Mucosa of descending colon (tissue), 3 donors: ENCODE data around the gene TSPO. TPM values are rescaled to one million over a fixed set of nuclear protein-coding genes. Genes with fewer than 3 reads are reported as not detected.

Experiments used
- ATAC-seq: fragments of 200-7000 bp; cut with Tn5 transposase; one replicate; pipeline ENCODE4 v1.9.1; 2020; ENCODE audit warnings: mild to moderate bottlenecking, moderate library complexity
- DNase-seq, 3 donors: peaks; one replicate each; pipeline ENCODE4 v3.0.0-alpha.2; 2020
- H3K36me3 ChIP-seq: fragments of 200-600 bp; one replicate; pipeline ENCODE4 v1.8.0; 2021; ENCODE audit warnings: low read depth, mild to moderate bottlenecking
- H3K4me1 ChIP-seq: fragments of 200-600 bp; one replicate; pipeline ENCODE4 v1.8.0; 2021; ENCODE audit warnings: low read depth, mild to moderate bottlenecking
- H3K4me3 ChIP-seq: fragments of 200-600 bp; one replicate; pipeline ENCODE4 v1.8.0; 2021; ENCODE audit warnings: mild to moderate bottlenecking
- H3K9me3 ChIP-seq: fragments of 200-600 bp; one replicate; pipeline ENCODE4 v1.8.0; 2021; ENCODE audit warnings: mild to moderate bottlenecking
- intact Hi-C, 2 donors: fragments of 100-400 bp; cut with DNase I in 1 of 2; cut with micrococcal nuclease in 1 of 2; formaldehyde crosslinking; loops; one replicate each; pipeline versions ENCODE4 v1.11.0 to v1.11.1; 2022; cut with DNase I, micrococcal nuclease
- total RNA-seq, 3 donors: library from RNA; stranded (reverse); fragmentation: NEBNext Ultra II Directional in 2 of 3; extraction: Animal tissue kit (Norgen Biotek cat#: 25700) in 2 of 3; gene quantifications; one replicate each; pipeline versions ENCODE4 v1.2.1 to v1.2.4, GENCODE V29; 2021 to 2023
- TF ChIP-seq, protein P1 (sequence below): fragments of 200-600 bp; IDR thresholded peaks from one replicate; pipeline ENCODE4 v1.8.0; 2022; ENCODE audit warnings: antibody characterized with exemption, mild to moderate bottlenecking
- donor health status: DM: no; HTN: no; CAD: no; lungs with moderate emphysema.
- donor health status: DM: no; HTN: no; CAD: no.
- donor health status: DM: no; HTN: yes; CAD: no.

The TSPO gene
- total RNA-seq, 3 donors from 2014 or later = 134 to 281 (median 236) TPM

DNA sequence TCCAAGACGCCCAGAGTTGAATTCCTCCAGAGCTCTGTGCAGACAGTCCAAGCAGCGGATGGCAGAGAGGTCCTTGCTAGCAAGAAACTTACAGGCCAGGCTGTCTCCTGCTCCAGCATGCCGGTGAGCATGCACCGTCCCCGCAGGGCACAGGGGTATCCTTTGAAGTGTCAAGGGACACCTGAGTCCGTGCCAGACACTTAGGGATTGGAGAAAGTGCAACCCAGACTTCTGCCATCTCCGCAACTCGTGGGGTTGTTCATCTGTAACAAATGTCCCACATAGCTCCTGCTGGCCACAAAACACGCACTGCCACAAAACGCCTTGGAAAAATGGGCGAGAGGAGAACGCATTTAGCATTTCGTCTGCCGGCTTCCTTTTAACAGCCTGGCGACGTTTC, 13.3 kb downstream of the TSPO start:
- intact Hi-C loops = no loop called here
- no peak for ATAC-seq
- Histone ChIP-seq H3K9me3 (no peaks in the 10 kb centered on the region), H3K4me1 (peaks cover 26% of the 10 kb centered on the region), H3K4me3 (no peak overlapping the region), H3K36me3 (peaks cover 5% of the 10 kb centered on the region)
- TF ChIP-seq, protein P1, sequence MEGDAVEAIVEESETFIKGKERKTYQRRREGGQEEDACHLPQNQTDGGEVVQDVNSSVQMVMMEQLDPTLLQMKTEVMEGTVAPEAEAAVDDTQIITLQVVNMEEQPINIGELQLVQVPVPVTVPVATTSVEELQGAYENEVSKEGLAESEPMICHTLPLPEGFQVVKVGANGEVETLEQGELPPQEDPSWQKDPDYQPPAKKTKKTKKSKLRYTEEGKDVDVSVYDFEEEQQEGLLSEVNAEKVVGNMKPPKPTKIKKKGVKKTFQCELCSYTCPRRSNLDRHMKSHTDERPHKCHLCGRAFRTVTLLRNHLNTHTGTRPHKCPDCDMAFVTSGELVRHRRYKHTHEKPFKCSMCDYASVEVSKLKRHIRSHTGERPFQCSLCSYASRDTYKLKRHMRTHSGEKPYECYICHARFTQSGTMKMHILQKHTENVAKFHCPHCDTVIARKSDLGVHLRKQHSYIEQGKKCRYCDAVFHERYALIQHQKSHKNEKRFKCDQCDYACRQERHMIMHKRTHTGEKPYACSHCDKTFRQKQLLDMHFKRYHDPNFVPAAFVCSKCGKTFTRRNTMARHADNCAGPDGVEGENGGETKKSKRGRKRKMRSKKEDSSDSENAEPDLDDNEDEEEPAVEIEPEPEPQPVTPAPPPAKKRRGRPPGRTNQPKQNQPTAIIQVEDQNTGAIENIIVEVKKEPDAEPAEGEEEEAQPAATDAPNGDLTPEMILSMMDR = no peak
- DNase-seq = no peak

DNA sequence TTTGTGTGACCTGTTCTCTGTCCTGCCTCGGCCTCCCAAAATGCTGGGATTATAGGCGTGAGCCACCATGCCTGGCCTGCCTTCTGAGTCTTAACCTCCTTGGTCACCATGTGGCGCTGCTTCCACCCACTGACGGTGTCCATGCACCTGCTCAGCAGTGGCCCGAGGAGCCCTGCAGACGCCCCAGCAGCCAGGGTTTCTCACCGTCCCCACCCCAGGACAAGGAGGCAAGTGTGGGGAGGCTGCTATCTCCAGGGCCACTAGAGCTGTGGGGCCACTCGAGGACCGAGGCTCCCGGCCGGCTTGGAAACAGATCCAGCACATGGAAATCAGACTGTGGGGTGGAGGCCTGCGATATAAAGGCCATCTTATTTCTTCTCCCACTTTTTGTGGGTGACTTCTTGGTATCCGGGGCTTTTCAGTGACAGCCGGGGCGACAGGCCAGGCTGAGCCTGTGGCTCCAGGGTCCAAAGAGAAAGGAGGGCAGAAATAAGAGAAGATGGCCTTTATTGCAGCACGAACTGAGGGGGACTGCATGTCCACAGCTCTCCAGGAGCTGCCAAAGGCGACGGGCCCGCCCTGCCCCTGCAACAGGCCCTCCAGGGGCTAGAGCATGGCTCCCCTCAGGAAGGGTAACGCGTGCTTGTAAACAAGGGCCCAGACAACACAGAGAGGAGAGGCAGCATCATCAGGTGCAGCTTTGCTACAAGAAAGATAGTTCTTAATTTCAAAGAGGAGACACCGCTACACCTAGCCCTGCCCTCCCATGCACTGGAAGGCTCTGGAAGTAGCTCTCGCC, 15.0 kb downstream of the TSPO start:
- Histone ChIP-seq H3K4me1 (peaks cover 28% of the 10 kb centered on the region), H3K9me3 (no peaks in the 10 kb centered on the region), H3K4me3 (no peak overlapping the region), H3K36me3 (peaks cover 5% of the 10 kb centered on the region)
- intact Hi-C loops = no loop called here
- TF ChIP-seq, protein P1 = no peak
- DNase-seq = no peak
- ATAC-seq = no peak

DNA sequence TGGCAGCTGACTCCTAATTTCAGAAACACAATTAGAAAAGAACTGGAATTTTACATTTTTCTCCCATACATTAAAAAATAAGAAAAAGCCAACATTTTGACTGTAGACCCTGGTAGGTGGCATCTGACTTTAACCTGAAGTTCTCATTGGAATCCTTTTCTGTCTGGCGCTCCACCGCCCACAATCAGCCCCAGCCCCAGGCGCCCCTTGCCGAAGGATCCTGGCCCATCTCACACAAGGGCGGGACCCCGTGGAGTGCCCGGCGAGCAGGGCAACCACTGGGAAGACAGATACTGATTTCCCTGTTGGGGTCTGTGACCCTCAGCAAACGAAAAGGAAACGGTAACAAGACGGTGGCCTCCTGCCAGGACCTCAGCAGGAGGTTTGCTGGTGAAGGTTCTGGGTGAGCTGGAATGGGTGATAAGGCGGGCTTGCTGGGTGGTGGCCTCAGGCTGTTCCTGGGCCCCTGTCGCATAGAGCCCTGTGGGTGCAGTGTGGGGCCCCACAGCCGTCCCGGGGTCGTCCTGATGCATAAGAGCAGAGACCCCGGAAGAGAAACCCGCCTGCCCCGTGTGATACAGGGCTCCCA, 15.7 kb downstream of the TSPO start:
- no peaks in the 10 kb centered on the region for H3K9me3 ChIP-seq
- H3K36me3 ChIP-seq = peaks cover 5% of the 10 kb centered on the region
- ATAC-seq = no peak
- no peak for DNase-seq
- TF ChIP-seq, protein P1 = no peak
- intact Hi-C loops = no loop called here
- H3K4me1 ChIP-seq = peaks cover 28% of the 10 kb centered on the region
- H3K4me3 ChIP-seq = no peak overlapping the region

DNA sequence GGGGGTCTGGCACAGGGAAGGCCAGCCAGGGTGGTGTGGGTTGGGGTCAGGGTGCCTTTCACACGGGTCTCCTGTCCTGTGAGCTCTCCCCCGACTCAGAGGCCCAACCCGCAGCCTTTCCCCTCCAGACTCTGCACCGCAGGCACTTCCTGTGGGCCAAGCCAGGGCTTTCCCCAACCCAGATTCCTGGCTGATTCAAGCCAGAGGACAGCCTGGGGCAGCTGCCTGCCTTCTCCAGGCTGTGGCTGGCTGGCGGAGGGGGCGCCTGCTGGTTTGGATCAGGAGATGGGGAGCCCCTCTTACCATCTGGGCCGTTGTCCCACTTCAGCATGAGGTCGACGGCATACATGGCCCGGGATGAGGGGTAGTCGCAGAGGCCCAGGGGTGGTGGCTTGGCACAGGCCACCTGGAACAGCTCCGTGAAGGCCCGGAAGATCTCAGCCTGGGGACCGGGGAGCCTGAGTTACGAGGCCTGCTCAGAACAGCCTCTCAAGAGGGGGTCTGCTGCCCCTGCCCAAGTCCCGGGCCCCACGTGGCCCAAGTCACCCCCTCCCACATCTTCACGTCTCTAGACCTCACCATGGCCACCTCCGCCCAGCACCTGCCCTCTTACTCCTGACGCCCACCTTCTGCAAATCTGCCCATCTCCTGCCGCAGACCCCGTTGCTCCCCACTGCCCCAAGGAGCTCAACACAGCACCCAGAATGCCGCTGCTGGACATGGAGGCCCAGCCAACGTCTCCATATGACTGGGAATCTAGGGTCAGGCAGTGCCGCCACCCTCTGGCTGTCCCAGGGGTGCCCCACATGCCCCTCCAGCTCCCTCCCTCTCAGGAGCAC, 17.3 kb downstream of the TSPO start:
- no peak for ATAC-seq
- intact Hi-C loops = no loop called here
- H3K4me1 ChIP-seq = peaks cover 14% of the 10 kb centered on the region
- DNase-seq = peak in 1 of 3 donors; percentile 41
- TF ChIP-seq, protein P1 = no peak
- no peaks in the 10 kb centered on the region for H3K9me3 ChIP-seq
- peaks cover 5% of the 10 kb centered on the region for H3K36me3 ChIP-seq
- no peak overlapping the region for H3K4me3 ChIP-seq

DNA sequence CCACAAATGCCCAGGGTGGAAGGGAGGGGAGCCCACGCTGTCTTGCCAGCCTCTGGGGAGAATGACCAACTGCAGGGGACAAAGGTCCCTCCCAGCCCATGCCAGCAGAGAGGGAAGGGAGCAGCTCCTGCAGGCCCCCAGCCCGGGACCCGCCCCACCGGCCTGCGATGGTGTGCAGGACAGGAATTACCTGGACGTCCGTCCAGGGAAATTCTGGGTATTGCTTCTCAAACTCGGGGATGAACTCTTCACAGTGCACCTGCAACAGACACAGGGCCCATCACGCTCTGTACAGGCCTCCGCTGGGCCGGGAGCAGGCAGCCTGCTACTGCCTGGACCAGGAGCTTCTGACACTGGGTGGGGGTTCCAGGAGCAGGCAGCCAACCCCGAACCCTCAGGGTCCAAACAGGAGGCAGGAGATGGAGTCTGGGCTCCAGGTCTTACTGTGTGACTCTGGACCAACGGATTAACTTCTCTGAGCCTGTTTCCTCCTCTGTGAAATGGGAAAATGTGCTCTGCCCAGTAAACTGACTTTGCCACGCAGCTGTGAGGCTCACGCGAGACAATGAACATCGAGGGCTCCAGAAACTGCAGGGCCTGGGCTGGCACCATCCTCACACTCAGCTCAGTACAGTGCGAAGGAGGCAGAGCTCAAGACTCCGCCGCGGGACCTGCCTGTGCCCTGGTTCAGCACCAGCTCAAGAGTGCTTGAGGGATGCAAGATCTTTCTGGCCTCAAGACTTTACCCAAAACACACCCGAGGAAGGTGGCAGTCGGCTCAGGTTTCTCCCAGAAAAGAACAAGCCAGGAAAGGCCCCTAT, 18.2 kb downstream of the TSPO start:
- H3K36me3 ChIP-seq = peaks cover 5% of the 10 kb centered on the region
- H3K9me3 ChIP-seq = no peaks in the 10 kb centered on the region
- intact Hi-C loops = no loop called here
- TF ChIP-seq, protein P1 = no peak
- H3K4me1 ChIP-seq = peaks cover 12% of the 10 kb centered on the region
- H3K4me3 ChIP-seq = no peak overlapping the region
- peak in 1 of 3 donors; percentile 39 for DNase-seq
- no peak for ATAC-seq
